GM23248 (cell line): ENCODE measurements around the gene TOX2.

ENCODE experiments used
- EZH2 ChIP-seq: fragments of 200-600 bp; sonication (generic); IDR thresholded peaks from 2 replicates; pipeline ENCODE4 v1.6.1; 2018; ENCODE audit warnings: antibody characterized with exemption, mild to moderate bottlenecking; ENCODE audit not compliant: insufficient read depth, poor library complexity, severe bottlenecking
- EZH2phosphoT487 ChIP-seq: fragments of 200-600 bp; sonication (generic); IDR thresholded peaks from 2 replicates; pipeline ENCODE4 v1.6.1; 2018; ENCODE audit warnings: antibody characterized with exemption, moderate library complexity, mild to moderate bottlenecking, low read depth; ENCODE audit not compliant: insufficient read depth

GRCh38 chr20:44117296-44118184 is 202.9 kb downstream of the TOX2 start:
- TF ChIP-seq EZH2, result no peak
- TF ChIP-seq EZH2phosphoT487, result no peak
